T-cell (primary cell): ENCODE data around the gene HYCC1. TPM values are rescaled to one million over a fixed set of nuclear protein-coding genes. Genes with fewer than 3 reads are reported as not detected.
A peak's percentile ranks its signal among the peaks of the same experiment; 100 is the strongest.

Experiments used
- ATAC-seq, 4 experiments: fragments of 200-7000 bp in 3 of 4; fragments of 150-1000 bp in 1 of 4; cut with Tn5 transposase; replicated peaks in 1 of 4; 1 replicate in 3 of 4; 2 replicates in 1 of 4; pipeline ENCODE4 v1.10.0; 2021; ENCODE audit warnings: moderate library complexity in 3 of 4, mild to moderate bottlenecking in 2 of 4, moderate number of reproducible peaks in 1 of 4
- CTCF ChIA-PET, 2 donors: fragments of 300-600 bp; sonication (Branson Sonifier 250); formaldehyde crosslinking; loops; one replicate each; lab custom pipeline; 2022; ENCODE audit warnings: antibody characterized with exemption in 2 of 2; lab: Charles Lee
- POLR2A ChIA-PET, 2 donors: fragments of 300-600 bp; sonication (Branson Sonifier 250); formaldehyde crosslinking; loops; one replicate each; lab custom pipeline; 2022; ENCODE audit warnings: antibody characterized with exemption in 2 of 2; lab: Charles Lee
- DNase-seq, 35 experiments: peaks; one replicate each; pipeline versions ENCODE4 v3.0.0 to v3.0.0-alpha.2; 2013 to 2023
- H3K27ac ChIP-seq: one replicate; pipeline ENCODE4 v1.5.1; 2013; ENCODE audit warnings: low read length
- H3K27me3 ChIP-seq, 2 experiments: replicated peaks in 1 of 2; 1 replicate in 1 of 2; 2 replicates in 1 of 2; pipeline versions ENCODE4 v1.6.1 to v1.7.0; 2013; ENCODE audit warnings: low read length in 1 of 2, mixed read lengths in 1 of 2; ENCODE audit not compliant: control insufficient read depth in 2 of 2, insufficient read depth in 2 of 2; ENCODE audit errors: extremely low read depth in 1 of 2
- H3K36me3 ChIP-seq, 2 donors: 1 replicate in 1 of 2; 2 replicates in 1 of 2; pipeline versions ENCODE4 v1.6.1 to v1.7.0; 2013; ENCODE audit warnings: low read length in 1 of 2; ENCODE audit not compliant: control insufficient read depth in 2 of 2, insufficient read depth in 1 of 2; ENCODE audit errors: extremely low read depth in 1 of 2
- H3K4me1 ChIP-seq, 2 experiments: 1 replicate in 1 of 2; 2 replicates in 1 of 2; pipeline versions ENCODE4 v1.6.1 to v1.7.0; 2013; ENCODE audit warnings: low read length in 2 of 2, mixed read lengths in 1 of 2; ENCODE audit not compliant: insufficient read depth in 2 of 2, control insufficient read depth in 1 of 2; ENCODE audit errors: extremely low read depth in 1 of 2
- H3K4me3 ChIP-seq, 2 donors: 1 replicate in 1 of 2; 2 replicates in 1 of 2; pipeline versions ENCODE4 v1.5.1 to v1.7.0; 2013; ENCODE audit warnings: mild to moderate bottlenecking in 2 of 2, low read length in 1 of 2, moderate library complexity in 1 of 2; ENCODE audit not compliant: control insufficient read depth in 1 of 2; ENCODE audit errors: extremely low read depth in 1 of 2
- H3K9me3 ChIP-seq: 2 replicates; pipeline ENCODE4 v1.7.0; 2013
- H3K27ac Mint-ChIP-seq, 2 donors: one replicate each; pipeline ENCODE4 v1.8.0; 2020 to 2021; ENCODE audit warnings: mild to moderate bottlenecking in 2 of 2, mixed read lengths in 2 of 2
- H3K27me3 Mint-ChIP-seq, 2 donors: one replicate each; pipeline ENCODE4 v1.8.0; 2021 to 2022; ENCODE audit warnings: mixed read lengths in 2 of 2
- H3K36me3 Mint-ChIP-seq: one replicate; pipeline ENCODE4 v1.8.0; 2021; ENCODE audit warnings: mixed read lengths
- H3K4me1 Mint-ChIP-seq, 3 donors: one replicate each; pipeline ENCODE4 v1.8.0; 2020 to 2022; ENCODE audit warnings: mixed read lengths in 3 of 3, mild to moderate bottlenecking in 1 of 3
- H3K4me3 Mint-ChIP-seq, 3 donors: one replicate each; pipeline ENCODE4 v1.8.0; 2020 to 2022; ENCODE audit warnings: mild to moderate bottlenecking in 3 of 3, mixed read lengths in 3 of 3, moderate library complexity in 3 of 3
- H3K9me3 Mint-ChIP-seq, 3 donors: one replicate each; pipeline ENCODE4 v1.8.0; 2020 to 2022; ENCODE audit warnings: mixed read lengths in 3 of 3
- WGBS: methylation state at CpG from one replicate; pipeline ENCODE4 v1.1.5; 2013; ENCODE audit warnings: missing lambda C conversion rate; ENCODE audit not compliant: insufficient coverage; 5-methylcytosine and 5-hydroxymethylcytosine counted together
- total RNA-seq, 35 experiments: library from RNA in 6 of 35; stranded (reverse) in 6 of 35; fragments of 120-200 nt in 1 of 35; gene quantifications; one replicate each; pipeline versions ENCODE4 v1.2.1 to v1.2.4 and lab custom pipeline; 2013 to 2026

Gene HYCC1
- total RNA-seq, 5 donors from 2014 or later (not counting 1 experiment from before 2014, with no cell fraction given): 16.0 to 25.7 (median 23.0) TPM

- H3K9me3 Mint-ChIP-seq: no peaks in the 10 kb centered on the region
These were observed 13.3 kb upstream of the HYCC1 start for GRCh38 chr7:23027261-23027660.

GRCh38 chr7:23026164-23026563 lies 12.2 kb upstream of the HYCC1 start:
- DNase-seq: no peak
- 80% methylated on average over 1 of the region's 4 CpGs for WGBS
- Histone ChIP-seq H3K4me1 (no peaks in the 10 kb centered on the region), H3K36me3 (no peaks in the 10 kb centered on the region), H3K27ac (no peak overlapping the region), H3K27me3 (no peaks in the 10 kb centered on the region), H3K9me3 (no peaks in the 10 kb centered on the region), H3K4me3 (no peak overlapping the region)
- ATAC-seq: no peak
- H3K36me3 Mint-ChIP-seq: no peaks in the 10 kb centered on the region
- CTCF ChIA-PET: interaction anchor here (0.8 to 2.1 kb wide), 2 partner anchors 29 to 119 kb away, joined by 6 to 7 read pairs; no protein-coding TSS in a partner anchor
- H3K27me3 Mint-ChIP-seq: peaks cover 4 to 5% of the 10 kb centered on the region in 2 donors
- H3K4me1 Mint-ChIP-seq: peaks cover 0 to 9% (median 6%) of the 10 kb centered on the region in 3 donors
- H3K27ac Mint-ChIP-seq: no peak overlapping the region
- H3K9me3 Mint-ChIP-seq: peaks cover 0 to 2% (median 0%) of the 10 kb centered on the region in 3 donors
- no peak overlapping the region for H3K4me3 Mint-ChIP-seq
- POLR2A ChIA-PET: interaction anchor here in 1 of 2 donors (0.6 kb wide), 1 partner anchor 11 kb away, joined by 3 read pairs; no protein-coding TSS in a partner anchor

More at GRCh38 chr7:23027261-23027660, 13.3 kb upstream of the HYCC1 start:
- Histone ChIP-seq H3K27me3 (no peaks in the 10 kb centered on the region), H3K4me1 (no peaks in the 10 kb centered on the region), H3K9me3 (no peaks in the 10 kb centered on the region), H3K36me3 (no peaks in the 10 kb centered on the region), H3K4me3 (no peak overlapping the region), H3K27ac (no peak overlapping the region)
- peaks cover 0 to 2% (median 0%) of the 10 kb centered on the region in 3 donors for H3K4me1 Mint-ChIP-seq
- no peak for DNase-seq
- H3K27me3 Mint-ChIP-seq: peaks cover 4 to 5% of the 10 kb centered on the region in 2 donors
- ChIA-PET POLR2A (no interaction called here), CTCF (interaction anchor here in 1 of 2 donors (0.6 to 2.1 kb wide), 3 partner anchors 28 to 301 kb away, joined by 3 to 7 read pairs (median 3); partner anchors contain the start of gene IL6)
- H3K36me3 Mint-ChIP-seq: no peaks in the 10 kb centered on the region
- no peak for ATAC-seq
- no peak overlapping the region for H3K27ac Mint-ChIP-seq
- H3K4me3 Mint-ChIP-seq: no peak overlapping the region
- WGBS: no CpG with 5 or more reads among the region's 1 CpG

- H3K27me3 Mint-ChIP-seq: peaks cover 0 to 5% of the 10 kb centered on the region in 2 donors
- no peak for ATAC-seq
- no peak overlapping the region for H3K4me3 Mint-ChIP-seq
- CTCF ChIA-PET: interaction anchor here in 1 of 2 donors (0.8 kb wide), 1 partner anchor 9 kb away, joined by 4 read pairs; no protein-coding TSS in a partner anchor
- no peaks in the 10 kb centered on the region for H3K9me3 ChIP-seq
- H3K4me3 ChIP-seq: no peak overlapping the region
- POLR2A ChIA-PET: no interaction called here
- no peaks in the 10 kb centered on the region for H3K36me3 ChIP-seq
- no peak overlapping the region for H3K27ac ChIP-seq
- DNase-seq: no peak
- no peaks in the 10 kb centered on the region for H3K27me3 ChIP-seq
- H3K9me3 Mint-ChIP-seq: peaks cover 0 to 6% (median 0%) of the 10 kb centered on the region in 3 donors
- no CpG with 5 or more reads among the region's 2 CpGs for WGBS
- no peaks in the 10 kb centered on the region for H3K4me1 ChIP-seq
- H3K4me1 Mint-ChIP-seq: peaks cover 4 to 21% (median 17%) of the 10 kb centered on the region in 3 donors
- no peak overlapping the region for H3K27ac Mint-ChIP-seq
- H3K36me3 Mint-ChIP-seq: no peaks in the 10 kb centered on the region
These were observed 10.5 kb upstream of the HYCC1 start for GRCh38 chr7:23024454-23024853.

GRCh38 chr7:23022851-23023250 lies 8.9 kb upstream of the HYCC1 start:
- H3K4me3 Mint-ChIP-seq: no peak overlapping the region
- ChIA-PET POLR2A (no interaction called here), CTCF (no interaction called here)
- H3K27me3 Mint-ChIP-seq: peaks cover 0 to 5% of the 10 kb centered on the region in 2 donors
- WGBS: no CpG with 5 or more reads among the region's 2 CpGs
- no peak for ATAC-seq
- Histone ChIP-seq H3K4me3 (no peak overlapping the region), H3K27me3 (no peaks in the 10 kb centered on the region), H3K36me3 (no peaks in the 10 kb centered on the region), H3K4me1 (no peaks in the 10 kb centered on the region), H3K27ac (no peak overlapping the region), H3K9me3 (no peaks in the 10 kb centered on the region)
- peaks cover 0 to 6% (median 0%) of the 10 kb centered on the region in 3 donors for H3K9me3 Mint-ChIP-seq
- no peaks in the 10 kb centered on the region for H3K36me3 Mint-ChIP-seq
- peaks cover 4 to 24% (median 17%) of the 10 kb centered on the region in 3 donors for H3K4me1 Mint-ChIP-seq
- no peak for DNase-seq
- H3K27ac Mint-ChIP-seq: no peak overlapping the region

GRCh38 chr7:23022258-23022769 lies 8.4 kb upstream of the HYCC1 start:
- 76% methylated on average over 4 of the region's 7 CpGs for WGBS
- Histone ChIP-seq H3K4me3 (no peak overlapping the region), H3K27me3 (no peaks in the 10 kb centered on the region), H3K4me1 (peaks cover 0 to 1% of the 10 kb centered on the region in 2 experiments), H3K27ac (no peak overlapping the region), H3K9me3 (no peaks in the 10 kb centered on the region), H3K36me3 (no peaks in the 10 kb centered on the region)
- Mint-ChIP-seq H3K4me3 (no peak overlapping the region), H3K4me1 (peaks cover 4 to 29% (median 19%) of the 10 kb centered on the region in 3 donors), H3K27me3 (peaks cover 0 to 5% of the 10 kb centered on the region in 2 donors), H3K36me3 (no peaks in the 10 kb centered on the region), H3K27ac (peak overlapping the region in 1 of 2 donors; percentile 21), H3K9me3 (peaks cover 0 to 6% (median 0%) of the 10 kb centered on the region in 3 donors)
- CTCF ChIA-PET: no interaction called here
- POLR2A ChIA-PET: no interaction called here
- ATAC-seq (no peak), DNase-seq (no peak)

GRCh38 chr7:23021596-23021995 lies 7.7 kb upstream of the HYCC1 start:
- Histone ChIP-seq H3K9me3 (no peaks in the 10 kb centered on the region), H3K4me1 (peaks cover 0 to 5% of the 10 kb centered on the region in 2 experiments), H3K4me3 (no peak overlapping the region), H3K36me3 (no peaks in the 10 kb centered on the region), H3K27me3 (no peaks in the 10 kb centered on the region), H3K27ac (no peak overlapping the region)
- H3K9me3 Mint-ChIP-seq: peaks cover 0 to 6% (median 0%) of the 10 kb centered on the region in 3 donors
- H3K4me3 Mint-ChIP-seq: no peak overlapping the region
- H3K27ac Mint-ChIP-seq: peak overlapping the region in 1 of 2 donors; percentile 60
- ATAC-seq (no peak), DNase-seq (no peak)
- peaks cover 4 to 35% (median 23%) of the 10 kb centered on the region in 3 donors for H3K4me1 Mint-ChIP-seq
- ChIA-PET CTCF (interaction anchor here in 1 of 2 donors (0.6 kb wide), 1 partner anchor 445 kb away, joined by 8 read pairs; no protein-coding TSS in a partner anchor), POLR2A (no interaction called here)
- peaks cover 0 to 5% of the 10 kb centered on the region in 2 donors for H3K27me3 Mint-ChIP-seq
- H3K36me3 Mint-ChIP-seq: no peaks in the 10 kb centered on the region
- WGBS: no CpG with 5 or more reads among the region's 1 CpG
